ENCODE data around the gene AK9. TPM values are rescaled to one million over a fixed set of nuclear protein-coding genes. Genes with fewer than 3 reads are reported as not detected.

AK9 gene
- total RNA-seq, 1 experiment from 2014 or later = 1.3 TPM

DNA sequence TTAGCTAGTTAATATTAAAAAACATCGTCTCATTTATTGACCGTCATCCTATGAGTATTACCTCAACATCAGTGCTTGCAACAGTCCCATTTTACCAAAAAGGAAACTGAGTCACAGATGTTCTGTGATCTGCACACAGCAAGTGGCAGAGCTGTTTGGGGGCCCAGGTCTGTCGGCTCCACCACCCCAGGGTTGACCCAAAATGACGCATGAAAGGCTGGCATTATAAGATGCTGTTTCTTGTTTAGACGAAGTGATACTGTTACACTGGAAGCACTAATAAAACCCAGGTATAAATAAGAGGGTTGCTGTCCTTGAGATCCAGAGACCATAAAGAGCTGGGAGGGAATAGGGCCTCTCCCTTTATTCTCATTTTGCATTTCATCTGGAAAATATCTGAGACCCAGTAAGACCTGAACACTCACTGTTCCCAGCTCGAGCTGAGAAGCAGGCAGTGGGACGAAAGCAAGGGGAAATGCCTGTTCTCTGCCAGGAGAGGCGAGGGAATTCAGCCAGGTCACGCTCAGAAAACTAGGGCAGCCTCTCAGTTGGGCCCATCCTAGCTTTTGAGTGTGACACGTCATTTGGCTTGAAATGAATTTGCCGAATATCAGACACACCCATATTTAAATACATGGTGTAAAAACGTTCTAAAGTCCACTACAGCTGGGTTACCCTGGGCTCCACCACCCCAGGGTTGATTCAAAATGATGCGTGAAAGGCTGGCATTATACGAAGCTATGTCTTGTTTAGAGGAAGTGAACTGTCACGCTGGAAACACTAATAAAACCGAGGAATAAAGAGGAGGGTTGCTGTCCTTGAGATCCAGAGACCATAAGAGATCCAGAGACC is 234.1 kb downstream of the AK9 start:
- no peak for DNase-seq (ENCODE audit: low spot score)

DNA sequence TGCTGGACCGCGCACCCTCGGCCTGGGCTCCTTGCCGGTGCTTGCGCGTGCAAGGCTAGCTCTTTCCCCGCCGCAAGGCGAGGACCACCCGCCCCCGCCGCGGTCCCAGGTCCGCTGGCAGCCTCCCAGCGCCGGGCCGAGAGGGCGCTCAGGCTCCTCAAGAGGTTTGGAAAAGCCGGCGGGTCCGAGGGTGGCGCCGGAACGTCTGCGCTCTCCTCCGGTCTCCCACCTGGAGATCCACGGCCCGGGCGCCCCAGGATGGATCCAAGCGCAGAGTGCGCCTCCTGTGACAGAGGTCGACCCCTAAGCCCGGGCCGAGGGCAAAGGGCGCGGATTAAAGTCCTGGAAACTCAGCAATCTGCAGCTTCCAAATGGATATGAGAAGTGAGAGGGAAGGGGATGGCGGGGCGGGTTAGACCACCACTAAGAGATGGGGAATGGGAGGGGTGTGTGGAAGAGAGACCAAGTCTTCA is 234.9 kb downstream of the AK9 start:
- no peak for DNase-seq (ENCODE audit: low spot score)

DNA sequence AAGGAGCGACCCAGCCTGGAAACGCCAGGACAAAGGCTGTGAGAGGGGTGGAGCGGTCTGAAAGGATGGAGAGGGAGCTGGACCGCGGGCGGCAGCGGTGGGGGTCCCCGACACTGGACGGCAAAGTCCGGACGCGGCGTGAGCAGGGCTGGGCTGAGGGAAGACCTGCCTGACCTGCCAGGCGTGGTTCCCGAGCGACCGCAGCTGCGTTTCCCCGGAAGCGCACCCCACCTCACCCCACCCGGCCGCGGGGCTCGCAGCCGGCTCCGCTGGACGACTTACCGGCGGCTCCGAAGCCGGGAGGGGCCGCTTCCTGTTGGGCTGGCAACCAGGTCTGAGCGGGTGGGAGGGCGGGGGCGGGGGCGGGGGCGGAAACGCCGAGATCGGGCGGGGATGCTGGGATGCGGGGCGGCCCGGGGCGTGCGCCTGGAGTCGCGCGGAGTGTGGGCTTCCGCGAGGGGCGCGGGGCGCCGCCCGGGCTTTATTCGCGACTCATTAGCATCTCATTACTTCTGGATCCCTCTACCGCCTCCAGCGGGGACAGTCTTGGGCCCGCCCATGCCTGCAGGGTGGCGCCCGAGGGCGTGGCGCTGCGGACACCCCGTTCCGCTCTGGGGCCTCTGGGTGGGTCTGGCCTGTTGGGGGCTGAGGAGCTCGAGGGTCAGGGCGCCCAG is 235.4 kb downstream of the AK9 start, which contains the start of gene MICAL1:
TSS of gene MICAL1 (minus strand) at position 336 of the 674 bp plus-strand sequence. CDS start 1,576 bp downstream, outside the sequence.
- no peak for DNase-seq (ENCODE audit: low spot score)

DNA sequence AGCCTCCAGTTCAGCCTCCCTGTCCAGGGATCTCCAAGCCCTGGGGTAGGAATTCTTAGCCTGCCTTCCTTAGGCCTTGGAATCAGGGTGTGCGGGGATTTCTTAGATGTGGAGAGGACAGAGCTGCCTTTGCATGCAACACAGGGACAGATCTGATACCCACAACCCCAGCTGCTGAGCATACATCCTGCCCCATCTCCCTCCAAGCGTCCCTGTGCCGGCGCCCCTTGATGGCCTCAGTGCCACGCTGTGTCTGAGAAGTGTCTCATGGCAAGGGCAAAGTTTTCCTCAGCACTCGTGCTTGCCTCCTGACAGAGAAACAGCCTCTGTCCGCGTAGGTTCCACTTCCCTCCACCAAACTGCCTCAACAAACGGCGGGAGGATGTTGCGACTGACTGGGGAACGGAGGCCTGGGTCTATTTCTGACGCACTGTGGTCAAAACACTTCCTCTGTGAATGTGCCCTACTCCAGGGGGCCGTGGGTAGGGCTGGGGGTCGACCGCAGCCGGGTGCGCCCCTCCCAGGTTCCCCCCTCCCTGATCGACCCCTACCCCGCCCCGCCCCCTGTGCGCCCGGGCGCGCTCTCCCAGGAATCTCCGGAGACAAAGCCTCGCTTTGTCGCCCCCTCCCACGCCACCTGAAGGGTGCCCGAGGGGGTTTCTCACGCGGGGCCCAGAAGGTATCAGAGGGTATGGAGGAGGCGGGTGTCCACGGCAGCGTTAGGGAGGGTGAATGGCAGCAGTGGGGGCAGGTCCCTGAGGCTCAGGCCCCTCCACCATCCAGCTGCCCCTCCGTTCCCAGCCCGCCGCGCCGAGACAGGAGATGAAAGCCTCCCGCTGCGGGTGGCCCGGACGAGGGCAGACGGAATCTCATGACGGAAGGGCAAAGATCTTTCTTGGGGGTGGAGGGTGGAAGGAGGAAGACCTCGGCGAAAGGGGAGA is 236.2 kb downstream of the AK9 start:
- DNase-seq (ENCODE audit: low spot score) = no peak

DNA sequence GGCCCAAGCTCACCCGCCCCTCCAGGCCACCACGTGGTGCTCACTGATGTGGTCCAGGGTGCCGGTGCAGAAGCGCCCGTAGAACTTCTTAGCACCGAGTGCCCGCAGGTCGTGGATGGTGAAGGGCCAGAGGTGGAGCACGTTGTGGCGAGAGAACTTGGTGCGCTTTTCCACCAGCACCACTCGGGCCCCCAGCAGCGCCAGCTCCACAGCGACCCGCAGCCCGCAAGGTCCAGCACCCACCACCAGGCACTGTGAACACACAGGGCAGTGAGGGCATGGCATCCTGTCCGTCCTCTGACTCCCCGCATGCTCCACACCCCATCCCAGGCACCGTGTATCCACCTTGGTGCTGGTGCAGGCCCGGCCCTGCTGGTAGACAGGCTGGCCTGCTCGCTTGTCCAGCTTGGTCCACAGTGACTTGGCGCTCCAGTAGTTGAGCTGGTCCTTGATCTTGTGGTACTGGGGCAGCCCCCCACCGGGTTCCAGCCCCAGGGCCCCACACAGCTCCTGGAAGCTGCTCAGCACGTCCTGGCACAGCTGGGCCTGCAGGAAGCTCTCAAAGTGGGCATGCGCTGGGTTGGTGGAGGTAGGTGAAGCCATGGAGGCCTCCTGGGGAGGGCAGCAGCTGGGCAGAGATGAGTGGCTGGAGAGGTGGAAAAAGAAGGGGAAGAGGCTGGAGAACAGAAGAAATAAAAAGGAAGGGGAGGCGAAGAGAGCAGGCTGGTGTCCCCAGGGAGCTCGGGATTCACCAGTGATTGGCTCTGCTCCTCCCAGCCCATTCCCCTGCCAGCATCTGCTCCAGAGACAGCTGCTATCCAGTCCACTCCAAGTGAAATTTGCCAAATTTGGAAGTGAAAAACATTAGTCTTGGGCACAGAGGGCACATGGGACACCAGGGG is 237.2 kb downstream of the AK9 start:
- no peak for DNase-seq (ENCODE audit: low spot score)

DNA sequence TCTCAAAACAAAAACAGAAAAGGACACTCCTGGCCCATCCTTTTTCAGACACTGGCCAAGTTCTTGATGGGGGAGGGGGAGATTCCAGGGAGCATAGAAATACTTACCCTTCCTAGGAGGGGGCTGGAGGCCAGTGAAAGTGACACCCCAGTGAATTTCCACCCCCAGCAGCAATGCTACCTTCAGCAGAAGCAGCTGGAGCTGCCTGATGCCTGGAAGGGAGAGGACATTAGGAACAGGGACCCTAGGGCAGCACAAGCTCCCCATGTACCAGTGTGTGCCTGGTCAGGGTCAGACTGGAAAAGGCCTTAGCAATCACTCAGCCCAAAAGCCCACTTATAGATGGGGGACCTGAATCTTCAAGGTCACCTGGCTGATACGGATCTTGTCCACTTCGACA is 237.8 kb downstream of the AK9 start:
- DNase-seq (ENCODE audit: low spot score) = no peak

DNA sequence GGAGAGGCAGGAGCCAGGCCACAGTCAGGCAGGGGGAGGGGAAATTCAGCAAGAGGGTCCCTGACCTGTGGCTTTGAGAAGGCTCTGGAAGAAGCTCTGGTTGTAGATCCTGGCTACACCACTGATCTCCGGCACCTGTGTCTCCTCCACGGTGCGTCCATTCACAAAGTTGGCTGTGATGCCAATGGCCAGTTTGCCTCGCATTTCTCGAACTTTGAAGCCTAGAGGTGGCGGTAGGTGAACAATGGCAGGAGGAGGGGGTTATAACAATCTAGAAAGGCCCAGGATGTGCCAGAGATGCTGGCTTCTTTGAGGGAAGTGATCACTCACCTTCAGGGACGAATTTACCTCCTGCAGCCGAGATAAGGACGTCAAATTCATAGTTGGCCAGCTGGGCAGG is 238.8 kb downstream of the AK9 start:
- DNase-seq (ENCODE audit: low spot score) = no peak

DNA sequence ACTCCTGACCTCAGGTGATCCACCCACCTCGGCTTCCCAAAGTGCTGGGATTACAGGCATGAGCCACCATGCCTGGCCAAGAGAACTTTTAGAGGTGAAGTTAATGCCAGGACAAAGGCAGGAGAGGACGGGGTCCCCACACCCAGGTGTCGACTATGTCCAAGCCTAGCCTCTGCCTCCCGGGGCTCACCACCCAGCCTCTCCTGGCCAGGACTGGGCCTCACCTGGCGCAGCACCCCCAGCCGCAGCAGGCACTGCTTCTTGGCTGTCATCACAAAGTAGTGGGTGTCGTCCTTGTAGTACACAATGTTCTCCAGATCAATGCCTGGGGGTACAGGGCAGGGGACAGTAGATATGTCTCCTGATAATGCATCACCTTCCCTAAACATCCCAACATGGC is 239.6 kb downstream of the AK9 start:
- DNase-seq (ENCODE audit: low spot score) = no peak

DNA sequence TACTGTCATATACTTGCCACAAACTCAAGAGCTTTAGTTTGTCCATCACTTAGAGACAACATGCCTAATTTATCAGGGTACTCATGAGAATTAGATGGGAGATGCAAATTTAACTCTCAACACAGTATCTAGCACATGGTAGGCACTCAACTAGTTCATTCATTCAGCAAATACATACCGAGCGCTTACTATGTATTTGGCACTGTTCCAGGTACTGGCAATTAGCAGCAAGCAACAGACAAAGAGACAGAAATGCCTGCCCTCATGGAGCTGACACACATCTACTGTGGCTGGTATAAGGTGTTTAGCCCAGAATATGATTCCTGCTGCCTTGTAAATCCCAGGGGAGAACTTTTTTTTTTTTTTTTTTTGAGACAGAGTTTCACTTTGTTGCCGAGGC is 240.2 kb downstream of the AK9 start:
- DNase-seq (ENCODE audit: low spot score) = no peak

DNA sequence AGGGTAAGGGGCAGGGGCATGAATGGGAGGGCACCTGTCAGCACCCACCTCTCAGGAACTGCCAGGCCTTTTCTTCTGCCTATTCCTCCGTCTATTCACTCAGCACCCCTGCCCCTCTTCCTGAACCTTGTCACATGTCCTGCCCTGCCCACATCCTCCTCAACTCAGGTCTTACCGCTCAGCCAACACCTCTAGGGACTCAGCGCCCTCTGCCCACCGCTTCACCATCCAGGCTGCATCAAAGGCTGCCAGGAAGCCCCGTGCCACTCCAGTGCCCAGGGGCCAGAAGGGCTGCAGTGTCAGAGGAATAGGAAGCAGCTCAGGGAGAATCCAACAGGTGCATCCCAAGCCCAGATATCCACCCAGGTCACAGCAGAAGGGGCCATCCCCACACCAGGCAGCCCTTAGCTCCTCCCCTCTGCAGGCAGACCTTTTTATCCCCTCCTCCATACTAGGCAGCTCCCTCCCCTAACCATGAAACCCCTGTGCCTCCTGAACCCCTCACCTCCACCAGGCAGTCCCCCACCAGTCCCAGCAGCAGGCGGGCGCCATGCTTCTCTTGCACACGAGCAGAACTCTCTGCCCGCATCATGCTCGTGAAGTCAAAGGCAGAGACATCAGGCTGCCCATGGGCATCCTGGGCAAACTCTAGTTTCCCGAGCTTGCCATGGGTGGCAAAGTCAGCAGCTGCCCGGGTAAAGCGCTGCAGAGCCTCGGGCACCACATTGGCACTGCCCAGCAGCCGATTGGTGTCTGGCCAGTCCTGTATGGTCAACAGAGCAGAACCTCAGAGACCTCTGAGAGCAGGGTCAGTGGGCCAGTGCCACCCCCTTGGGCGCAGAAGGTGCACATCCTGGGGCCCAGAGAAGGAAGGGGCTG is 241.0 kb downstream of the AK9 start:
- no peak for DNase-seq (ENCODE audit: low spot score)

DNA sequence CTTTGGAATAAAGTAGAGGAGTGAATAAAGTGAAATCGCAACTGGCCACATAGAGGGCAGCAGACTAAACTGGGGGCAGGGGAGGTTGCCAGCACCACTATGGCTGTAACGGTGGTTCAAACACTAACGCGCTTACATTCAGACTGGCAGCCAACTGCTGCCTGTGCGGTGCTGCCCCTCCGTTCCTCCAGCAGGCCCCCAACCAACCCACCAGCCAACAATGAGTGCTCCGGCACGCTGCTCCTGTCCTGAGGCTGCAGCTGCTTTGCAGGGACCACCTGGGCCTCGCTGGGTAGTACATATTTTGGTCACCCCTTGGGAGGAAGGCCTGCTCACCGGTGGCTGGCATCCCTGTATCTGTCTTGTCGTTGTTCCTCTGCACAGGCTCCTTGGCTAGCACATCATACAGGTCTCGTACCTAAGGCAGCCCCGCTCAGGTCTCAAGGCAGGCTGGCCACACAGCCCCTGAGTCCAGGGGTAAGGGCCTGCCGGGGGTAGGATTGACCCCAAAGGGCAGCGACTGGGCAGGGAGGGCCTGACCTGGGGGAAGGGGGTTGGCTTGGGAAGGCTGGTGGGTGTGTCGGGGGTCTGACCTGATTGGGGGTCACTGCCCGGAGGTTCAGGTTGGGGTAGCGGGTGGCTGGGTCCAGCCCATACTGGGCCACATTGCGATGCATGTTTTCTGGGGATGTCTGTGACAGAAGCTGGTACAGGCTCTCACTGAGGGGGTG is 241.8 kb downstream of the AK9 start:
- no peak for DNase-seq (ENCODE audit: low spot score)

DNA sequence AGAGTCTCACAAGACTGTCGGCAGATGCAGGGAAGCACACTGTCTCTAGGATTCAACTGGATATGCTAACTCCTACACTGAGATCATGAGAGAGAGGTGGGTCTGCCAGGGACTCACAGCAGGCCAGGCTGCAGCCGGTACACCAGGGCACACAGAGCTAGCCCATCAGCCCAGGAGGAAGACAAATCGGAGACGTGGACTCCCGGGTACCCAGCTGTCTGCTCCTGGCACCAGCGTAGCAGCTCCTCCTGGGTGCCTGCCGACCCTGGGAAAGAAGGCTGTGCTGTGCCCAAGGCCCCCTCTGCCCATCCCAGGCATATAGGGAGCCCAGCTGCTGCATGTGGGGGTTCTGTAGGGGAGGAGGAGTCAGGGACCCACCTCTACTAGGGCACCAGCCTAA is 242.4 kb downstream of the AK9 start:
- DNase-seq (ENCODE audit: low spot score) = no peak

DNA sequence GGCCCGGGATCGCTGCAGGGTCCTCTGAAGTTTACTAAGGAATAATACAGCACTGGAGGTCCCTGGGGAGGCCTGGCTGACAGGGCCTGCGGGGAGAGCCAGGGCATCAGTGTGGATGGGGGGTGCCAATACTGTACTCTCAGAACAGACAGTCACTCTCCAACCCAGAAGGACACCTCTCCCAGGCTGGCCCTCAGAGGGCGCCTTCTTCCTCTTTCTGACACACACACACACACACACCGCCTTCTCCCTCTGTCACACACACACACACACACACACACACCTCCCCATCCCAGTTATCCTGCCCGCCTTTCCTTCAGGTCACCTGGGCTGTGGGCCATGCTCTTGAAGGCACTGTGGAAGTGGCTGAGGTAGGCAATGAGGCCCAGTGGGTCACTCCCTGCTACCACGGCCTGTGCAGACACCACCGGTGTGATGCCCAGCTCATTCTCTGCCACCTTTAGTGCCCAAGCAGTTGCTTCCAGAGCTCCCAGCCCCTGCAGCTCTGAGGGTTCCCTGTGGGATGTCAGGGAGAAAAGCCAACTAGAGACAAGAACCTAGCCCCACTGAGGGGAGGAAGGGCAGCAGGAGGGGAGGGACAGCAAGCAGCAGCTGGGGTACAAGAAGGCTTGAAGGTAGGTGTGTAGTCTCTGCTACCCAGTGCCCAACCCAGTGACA is 243.0 kb downstream of the AK9 start:
- DNase-seq (ENCODE audit: low spot score) = no peak

DNA sequence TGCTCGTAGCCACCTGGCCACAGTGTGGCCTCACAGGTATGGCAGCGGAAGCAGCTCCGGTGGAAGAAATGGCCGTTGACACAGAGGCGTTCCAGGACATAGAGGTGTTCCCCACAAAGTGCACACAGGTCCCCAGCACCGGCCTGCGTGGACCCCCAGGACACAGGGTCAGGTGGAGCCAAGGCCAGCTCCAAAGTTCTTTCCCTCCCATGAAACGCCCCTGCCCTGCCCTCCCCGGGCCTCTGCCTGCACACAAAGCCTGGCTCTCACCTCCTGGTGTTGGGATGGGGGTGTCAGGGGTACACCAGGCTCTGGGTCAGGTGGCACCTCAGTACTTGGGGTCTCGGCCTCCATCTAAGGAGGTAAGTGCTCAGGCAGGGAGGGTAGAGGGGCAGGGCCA is 243.9 kb downstream of the AK9 start:
- no peak for DNase-seq (ENCODE audit: low spot score)

DNA sequence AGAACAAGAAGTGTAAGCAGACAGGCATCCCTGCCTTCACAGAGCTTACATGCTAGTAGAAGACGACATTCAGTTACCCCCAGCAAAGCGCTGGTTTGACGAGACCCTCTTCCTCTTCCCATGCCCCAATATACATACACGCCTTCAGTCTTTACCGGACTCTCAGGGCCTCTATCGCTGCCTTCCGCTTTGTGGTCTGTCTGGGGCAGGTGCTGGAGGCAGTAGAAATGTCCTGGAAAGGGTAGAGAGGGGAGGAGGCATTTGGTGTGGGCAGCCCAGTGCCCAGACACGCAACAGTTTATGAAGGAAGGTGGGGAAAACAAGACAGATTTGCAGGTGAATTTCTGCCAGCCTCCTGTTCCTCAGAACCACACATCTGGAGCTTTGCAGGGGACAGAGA is 244.5 kb downstream of the AK9 start:
- DNase-seq (ENCODE audit: low spot score) = no peak

DNA sequence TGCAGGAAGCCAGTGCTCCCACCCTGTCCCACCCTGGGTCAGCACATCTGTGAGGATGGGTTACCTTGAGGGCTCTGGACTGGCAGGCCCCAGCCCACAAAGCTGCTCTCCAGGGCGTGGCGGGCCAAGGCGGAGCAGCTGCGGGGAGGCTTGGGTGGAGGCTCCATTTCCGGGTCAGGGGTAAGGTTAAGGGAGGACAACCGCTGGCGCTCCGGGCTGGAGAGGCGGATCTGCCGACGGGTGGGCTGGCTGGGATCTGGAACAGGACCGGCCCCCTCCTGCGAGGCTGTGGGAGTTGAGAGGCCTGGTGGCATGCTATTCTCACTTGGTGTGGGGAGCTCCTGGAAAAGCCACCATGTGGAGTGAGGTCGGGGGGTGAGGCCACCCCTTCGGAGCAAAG is 244.9 kb downstream of the AK9 start:
- DNase-seq (ENCODE audit: low spot score) = no peak

DNA sequence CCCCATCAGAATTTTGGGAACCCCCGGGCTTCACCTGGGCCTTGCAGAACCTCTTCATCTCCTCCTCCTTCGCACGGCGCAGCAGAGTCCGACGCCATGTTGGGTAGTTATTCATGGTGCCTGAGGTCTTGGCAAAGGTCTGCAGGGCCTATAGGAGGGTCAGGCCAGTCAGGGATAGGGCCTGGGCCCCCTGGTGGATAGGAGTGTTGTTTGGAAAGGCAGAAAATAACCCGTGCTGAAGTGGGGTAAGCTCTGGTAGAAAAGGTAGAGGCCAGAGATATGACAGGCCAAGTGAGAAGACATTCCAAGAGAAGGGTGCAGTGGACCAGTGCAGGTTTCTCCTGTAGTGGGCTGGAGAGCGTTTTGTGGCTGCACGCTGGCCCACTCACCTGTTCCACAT is 245.6 kb downstream of the AK9 start:
- DNase-seq (ENCODE audit: low spot score) = no peak

DNA sequence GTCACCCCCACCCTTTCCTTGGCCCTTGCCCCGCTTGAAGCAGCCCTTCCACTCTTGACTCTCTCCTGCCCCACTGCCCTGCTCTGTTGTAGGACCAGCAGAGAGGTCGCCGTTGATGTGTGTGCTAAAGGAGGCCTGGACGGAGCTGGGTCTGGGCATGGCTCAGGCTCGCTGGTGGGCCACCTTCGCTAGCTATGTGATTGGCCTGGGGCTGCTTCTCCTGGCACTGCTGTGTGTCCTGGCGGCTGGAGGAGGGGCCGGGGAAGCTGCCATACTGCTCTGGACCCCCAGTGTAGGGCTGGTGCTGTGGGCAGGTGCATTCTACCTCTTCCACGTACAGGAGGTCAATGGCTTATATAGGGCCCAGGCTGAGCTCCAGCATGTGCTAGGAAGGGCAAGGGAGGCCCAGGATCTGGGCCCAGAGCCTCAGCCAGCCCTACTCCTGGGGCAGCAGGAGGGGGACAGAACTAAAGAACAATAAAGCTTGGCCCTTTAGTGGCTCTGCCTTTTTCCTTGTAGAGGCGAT is 247.5 kb downstream of the AK9 start:
- no peak for DNase-seq (ENCODE audit: low spot score)

Measured in H4 (cell line).